Kidney (tissue), 14 donors: ENCODE results near the gene STAB2. TPM values are rescaled to one million over a fixed set of nuclear protein-coding genes. Genes with fewer than 3 reads are reported as not detected.

ENCODE experiments used
- DNase-seq, 5 donors: peaks; one replicate each; pipeline ENCODE4 v3.0.0-alpha.2; 2013 to 2020
- FAIRE-seq: peaks from 2 replicates; lab custom pipeline; 2012; peaks lifted over from hg19 to GRCh38; lab: Jason Lieb, UNC
- H3K27ac ChIP-seq, 2 donors: one replicate each; pipeline ENCODE4 v1.7.0; 2013; ENCODE audit warnings: low read depth in 2 of 2, low read length in 2 of 2, inconsistent platforms in 1 of 2
- H3K27me3 ChIP-seq: one replicate; pipeline ENCODE4 v1.7.1; 2013; ENCODE audit warnings: low read length, inconsistent platforms; ENCODE audit not compliant: control insufficient read depth, insufficient read depth
- H3K36me3 ChIP-seq, 3 donors: one replicate each; pipeline versions ENCODE4 v1.7.0 to v1.7.1; 2013; ENCODE audit warnings: low read length in 3 of 3, control low read depth in 1 of 3, inconsistent platforms in 1 of 3; ENCODE audit not compliant: insufficient read depth in 3 of 3, control insufficient read depth in 2 of 3
- H3K4me1 ChIP-seq, 3 donors: one replicate each; pipeline versions ENCODE4 v1.7.0 to v1.7.1; 2013; ENCODE audit warnings: low read length in 3 of 3, inconsistent platforms in 1 of 3, low read depth in 1 of 3; ENCODE audit not compliant: control insufficient read depth in 2 of 3, insufficient read depth in 2 of 3
- H3K4me3 ChIP-seq, 3 donors: one replicate each; pipeline versions ENCODE4 v1.7.0 to v1.8.1; 2013; ENCODE audit warnings: low read length in 3 of 3, control low read depth in 1 of 3, inconsistent platforms in 1 of 3
- H3K9ac ChIP-seq, 3 donors: one replicate each; pipeline versions ENCODE4 v1.7.0 to v1.7.1; 2013; ENCODE audit warnings: low read length in 3 of 3, control low read depth in 1 of 3, inconsistent platforms in 1 of 3
- H3K9me3 ChIP-seq, 3 donors: one replicate each; pipeline versions ENCODE4 v1.7.0 to v1.7.1; 2013; ENCODE audit warnings: low read length in 3 of 3, control low read depth in 1 of 3, inconsistent platforms in 1 of 3; ENCODE audit not compliant: control insufficient read depth in 2 of 3, insufficient read depth in 1 of 3
- CTCF ChIP-seq: IDR thresholded peaks from 3 replicates; pipeline ENCODE4 v1.5.1; 2012; ENCODE audit warnings: mild to moderate bottlenecking, moderate library complexity, borderline replicate concordance; ENCODE audit not compliant: insufficient read depth; ENCODE audit errors: extremely low read depth
- intact Hi-C: fragments of 100-400 bp; cut with DNase I; formaldehyde crosslinking; loops from one replicate; pipeline ENCODE4 v1.11.1; 2022
- polyA plus RNA-seq: library from polyadenylated mRNA; stranded (reverse); fragments of 350-450 nt; fragmentation: Illumina TruSeq; extraction: RNeasy Lipid Tissue Mini Kit (QIAGEN cat#74804); gene quantifications from one replicate; pipeline ENCODE4 v1.2.3, GENCODE V29; 2014; ENCODE audit warnings: low read depth, low replicate concordance; ENCODE audit not compliant: insufficient read depth
- total RNA-seq: library from RNA; stranded (reverse); fragmentation: NEBNext Ultra II Directional; extraction: Animal tissue kit (Norgen Biotek cat#: 25700); gene quantifications from one replicate; pipeline ENCODE4 v1.2.1, GENCODE V29; 2021
- donor health status: control.
- donor health status: control.
- donor health status: control.
- donor health status: control.
- donor health status: control.
- donor health status: DM: yes; HTN: yes; CAD: no.
- donor health status: Normal renal cell carcinoma (clear cell type).

The STAB2 gene
- total and polyA plus RNA-seq, 2 donors from 2014 or later, result 0.16 TPM; not detected in 1

- no peaks in the 10 kb centered on the region for H3K9me3 ChIP-seq
- no peaks in the 10 kb centered on the region for H3K27me3 ChIP-seq
- no peaks in the 10 kb centered on the region for H3K36me3 ChIP-seq
- no peak overlapping the region for H3K9ac ChIP-seq
- TF ChIP-seq CTCF, result no peak
- FAIRE-seq (no peak), DNase-seq (peak in 2 of 5 donors; percentile 1 to 55)
- intact Hi-C loops, result no loop called here
- no peak overlapping the region for H3K27ac ChIP-seq
- H3K4me1 ChIP-seq, result no peaks in the 10 kb centered on the region
- no peak overlapping the region for H3K4me3 ChIP-seq
Measured at GRCh38 chr12:103742349-103742932, 155.4 kb downstream of the STAB2 start.

GRCh38 chr12:103743788-103744187, 156.7 kb downstream of the STAB2 start:
- Histone ChIP-seq H3K27me3 (no peaks in the 10 kb centered on the region), H3K4me3 (no peak overlapping the region), H3K9ac (no peak overlapping the region), H3K4me1 (no peaks in the 10 kb centered on the region), H3K36me3 (no peaks in the 10 kb centered on the region), H3K27ac (no peak overlapping the region), H3K9me3 (no peaks in the 10 kb centered on the region)
- intact Hi-C loops, result no loop called here
- no peak for DNase-seq
- no peak for FAIRE-seq
- no peak for TF ChIP-seq CTCF

GRCh38 chr12:103745962-103746361, 158.9 kb downstream of the STAB2 start:
- H3K9ac ChIP-seq, result no peak overlapping the region
- no peak overlapping the region for H3K4me3 ChIP-seq
- H3K9me3 ChIP-seq, result no peaks in the 10 kb centered on the region
- H3K27ac ChIP-seq, result no peak overlapping the region
- no peaks in the 10 kb centered on the region for H3K36me3 ChIP-seq
- intact Hi-C loops, result no loop called here
- no peak for TF ChIP-seq CTCF
- H3K4me1 ChIP-seq, result no peaks in the 10 kb centered on the region
- DNase-seq (no peak), FAIRE-seq (no peak)
- no peaks in the 10 kb centered on the region for H3K27me3 ChIP-seq

GRCh38 chr12:103748002-103748401, 160.9 kb downstream of the STAB2 start:
- no peaks in the 10 kb centered on the region for H3K9me3 ChIP-seq
- H3K36me3 ChIP-seq, result no peaks in the 10 kb centered on the region
- intact Hi-C loops, result no loop called here
- H3K27me3 ChIP-seq, result no peaks in the 10 kb centered on the region
- FAIRE-seq (no peak), DNase-seq (no peak)
- H3K27ac ChIP-seq, result no peak overlapping the region
- TF ChIP-seq CTCF, result no peak
- H3K4me1 ChIP-seq, result no peaks in the 10 kb centered on the region
- H3K4me3 ChIP-seq, result no peak overlapping the region
- H3K9ac ChIP-seq, result no peak overlapping the region
